Mesenchymal stem cell (in vitro differentiated cells and primary cell): ENCODE measurements around the gene DHRSX.

ENCODE experiments used
- DNase-seq: peaks from one replicate; pipeline ENCODE4 v3.0.0-alpha.2; 2013
- H2AFZ ChIP-seq: one replicate; pipeline ENCODE4 v1.6.1; 2013; ENCODE audit warnings: low read depth, mild to moderate bottlenecking, control low read depth, inconsistent platforms, low read length, moderate library complexity
- H2AK5ac ChIP-seq: 2 replicates; pipeline ENCODE4 v1.6.1; 2013; ENCODE audit warnings: low read length, moderate library complexity, mild to moderate bottlenecking, inconsistent platforms; ENCODE audit not compliant: severe bottlenecking
- H2BK120ac ChIP-seq: one replicate; pipeline ENCODE4 v1.6.1; 2013; ENCODE audit warnings: low read depth, mild to moderate bottlenecking, inconsistent platforms, low read length, moderate library complexity
- H2BK12ac ChIP-seq, 2 experiments: one replicate each; pipeline ENCODE4 v1.6.1; 2013; ENCODE audit warnings: inconsistent platforms in 2 of 2, low read length in 2 of 2, mild to moderate bottlenecking in 2 of 2, moderate library complexity in 2 of 2, control low read depth in 1 of 2
- H2BK15ac ChIP-seq: one replicate; pipeline ENCODE4 v1.6.1; 2013; ENCODE audit warnings: mild to moderate bottlenecking, low read depth, inconsistent platforms; ENCODE audit not compliant: poor library complexity, severe bottlenecking
- H2BK5ac ChIP-seq: 2 replicates; pipeline ENCODE4 v1.6.1; 2013; ENCODE audit warnings: low read depth, mild to moderate bottlenecking, low read length, control low read depth, inconsistent platforms; ENCODE audit not compliant: poor library complexity, severe bottlenecking
- H3K14ac ChIP-seq, 2 experiments: one replicate each; pipeline ENCODE4 v1.6.1; 2013; ENCODE audit warnings: inconsistent platforms in 2 of 2, low read length in 2 of 2, control low read depth in 1 of 2, mild to moderate bottlenecking in 1 of 2, moderate library complexity in 1 of 2
- H3K18ac ChIP-seq, 2 experiments: one replicate each; pipeline ENCODE4 v1.6.1; 2013; ENCODE audit warnings: inconsistent platforms in 2 of 2, low read length in 2 of 2, control low read depth in 1 of 2, low read depth in 1 of 2, mild to moderate bottlenecking in 1 of 2
- H3K23ac ChIP-seq, 2 experiments: one replicate each; pipeline ENCODE4 v1.6.1; 2013; ENCODE audit warnings: inconsistent platforms in 2 of 2, low read length in 2 of 2, mild to moderate bottlenecking in 2 of 2, moderate library complexity in 2 of 2, control low read depth in 1 of 2
- H3K27ac ChIP-seq: 2 replicates; pipeline ENCODE4 v1.5.1; 2013; ENCODE audit warnings: mild to moderate bottlenecking, moderate library complexity, low read length, control low read depth, inconsistent platforms; ENCODE audit not compliant: poor library complexity, severe bottlenecking
- H3K27me3 ChIP-seq, 2 experiments: 2 replicates each; pipeline versions ENCODE4 v1.6.1 to v1.7.0; 2013; ENCODE audit warnings: low read length in 2 of 2, mild to moderate bottlenecking in 2 of 2, moderate library complexity in 2 of 2, control low read depth in 1 of 2, inconsistent platforms in 1 of 2; ENCODE audit not compliant: control insufficient read depth in 1 of 2, insufficient read depth in 1 of 2
- H3K36me3 ChIP-seq, 2 experiments: 2 replicates each; pipeline versions ENCODE4 v1.6.1 to v1.7.0; 2013; ENCODE audit warnings: low read length in 2 of 2, control low read depth in 1 of 2, inconsistent platforms in 1 of 2, low read depth in 1 of 2, mild to moderate bottlenecking in 1 of 2; ENCODE audit not compliant: insufficient read depth in 2 of 2, control insufficient read depth in 1 of 2
- H3K4ac ChIP-seq, 2 experiments: one replicate each; pipeline ENCODE4 v1.6.1; 2013; ENCODE audit warnings: inconsistent platforms in 2 of 2, low read length in 2 of 2, mild to moderate bottlenecking in 2 of 2, moderate library complexity in 2 of 2, control low read depth in 1 of 2, low read depth in 1 of 2
- H3K4me1 ChIP-seq: 2 replicates; pipeline ENCODE4 v1.6.1; 2013; ENCODE audit warnings: low read depth, low read length, control low read depth; ENCODE audit not compliant: control insufficient read depth, insufficient read depth
- H3K4me2 ChIP-seq: 2 replicates; pipeline ENCODE4 v1.6.1; 2013; ENCODE audit warnings: low read length, mild to moderate bottlenecking, inconsistent platforms; ENCODE audit not compliant: poor library complexity, severe bottlenecking
- H3K4me3 ChIP-seq, 2 experiments: 2 replicates each; pipeline versions ENCODE4 v1.5.1 to v1.7.0; 2013; ENCODE audit warnings: low read length in 2 of 2, mild to moderate bottlenecking in 2 of 2, control low read depth in 1 of 2, low read depth in 1 of 2; ENCODE audit not compliant: insufficient read depth in 1 of 2
- H3K79me1 ChIP-seq: replicated peaks from 2 replicates; pipeline ENCODE4 v1.6.1; 2013; ENCODE audit warnings: mild to moderate bottlenecking, control low read depth, low read length, inconsistent platforms; ENCODE audit not compliant: poor library complexity, severe bottlenecking
- H3K9ac ChIP-seq: 2 replicates; pipeline ENCODE4 v1.7.0; 2013; ENCODE audit warnings: mild to moderate bottlenecking, low read length, moderate library complexity
- H3K9me3 ChIP-seq: 2 replicates; pipeline ENCODE4 v1.7.0; 2013; ENCODE audit warnings: mild to moderate bottlenecking, low read length; ENCODE audit not compliant: control insufficient read depth
- H4K8ac ChIP-seq: one replicate; pipeline ENCODE4 v1.6.1; 2013; ENCODE audit warnings: inconsistent platforms, mild to moderate bottlenecking, low read length, moderate library complexity
- H4K91ac ChIP-seq: one replicate; pipeline ENCODE4 v1.6.1; 2013; ENCODE audit warnings: mild to moderate bottlenecking, low read length, inconsistent platforms
- WGBS: methylation state at CpG from one replicate; pipeline ENCODE4 v1.1.7; 2013; ENCODE audit warnings: mixed read lengths; 5-methylcytosine and 5-hydroxymethylcytosine counted together

Gene DHRSX

GRCh38 chrX:2299871-2300270 is 200.9 kb downstream of the DHRSX start:
- H3K14ac ChIP-seq = no peak overlapping the region
- H2BK120ac ChIP-seq = no peak overlapping the region
- H4K91ac ChIP-seq = no peak overlapping the region
- no peak overlapping the region for H2BK12ac ChIP-seq
- H3K4me1 ChIP-seq = no peaks in the 10 kb centered on the region
- no peak overlapping the region for H4K8ac ChIP-seq
- no peak overlapping the region for H2BK15ac ChIP-seq
- no peak overlapping the region for H3K4me2 ChIP-seq
- H2AFZ ChIP-seq = no peak overlapping the region
- DNase-seq = no peak
- H3K4me3 ChIP-seq = no peak overlapping the region
- no peak overlapping the region for H3K18ac ChIP-seq
- H2AK5ac ChIP-seq = no peak overlapping the region
- WGBS = 72% methylated on average over 4 of the region's 4 CpGs
- no peak overlapping the region for H3K27ac ChIP-seq
- no peak overlapping the region for H3K23ac ChIP-seq
- H3K79me1 ChIP-seq = peaks cover 3% of the 10 kb centered on the region
- no peak overlapping the region for H3K4ac ChIP-seq
- no peaks in the 10 kb centered on the region for H3K36me3 ChIP-seq
- no peak overlapping the region for H2BK5ac ChIP-seq
- peaks cover 3% of the 10 kb centered on the region for H3K9me3 ChIP-seq
- no peaks in the 10 kb centered on the region for H3K27me3 ChIP-seq
- no peak overlapping the region for H3K9ac ChIP-seq

- Histone ChIP-seq H3K9ac (no peak overlapping the region), H2BK12ac (no peak overlapping the region), H3K79me1 (no peaks in the 10 kb centered on the region), H2BK5ac (no peak overlapping the region), H2AFZ (no peak overlapping the region), H2AK5ac (no peak overlapping the region), H3K27me3 (peaks cover 0 to 9% of the 10 kb centered on the region in 2 experiments), H3K4me1 (no peaks in the 10 kb centered on the region), H3K4ac (no peak overlapping the region), H3K27ac (no peak overlapping the region), H3K9me3 (peaks cover 15% of the 10 kb centered on the region), H3K4me2 (no peak overlapping the region), H2BK120ac (no peak overlapping the region), H3K14ac (no peak overlapping the region), H2BK15ac (no peak overlapping the region), H3K4me3 (no peak overlapping the region), H3K36me3 (peaks cover 0 to 55% of the 10 kb centered on the region in 2 experiments), H3K18ac (no peak overlapping the region), H3K23ac (no peak overlapping the region), H4K8ac (no peak overlapping the region), H4K91ac (no peak overlapping the region)
- 96% methylated on average over 2 of the region's 2 CpGs for WGBS
- DNase-seq = no peak
Observed at GRCh38 chrX:2286731-2287130, 214.0 kb downstream of the DHRSX start.

GRCh38 chrX:2284601-2285000 is 216.2 kb downstream of the DHRSX start:
- WGBS = 100% methylated on average over 4 of the region's 4 CpGs
- no peak overlapping the region for H2BK12ac ChIP-seq

DNA sequence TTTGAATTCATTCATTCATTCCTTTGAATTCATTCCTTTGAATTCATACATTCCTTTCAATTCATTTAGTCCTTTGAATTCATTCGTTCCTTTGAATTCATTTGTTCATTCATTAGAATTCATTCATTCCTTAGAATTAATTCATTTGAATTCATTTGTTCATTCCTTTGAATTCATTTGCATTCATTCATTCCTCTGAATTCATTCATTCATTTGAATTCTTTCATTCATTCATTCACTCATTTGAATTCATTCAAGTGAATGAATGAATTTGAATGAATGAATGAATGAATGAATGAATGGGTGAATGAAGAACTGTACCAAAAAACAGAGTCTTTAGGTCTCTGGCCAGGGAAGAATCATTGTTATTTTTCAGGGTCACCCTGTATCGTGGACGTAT is 216.6 kb downstream of the DHRSX start:
- peaks cover 15% of the 10 kb centered on the region for H3K9me3 ChIP-seq
- no peak overlapping the region for H3K4ac ChIP-seq

More at GRCh38 chrX:2284601-2285000, 216.2 kb downstream of the DHRSX start:
- no peak overlapping the region for H3K14ac ChIP-seq
- no peak overlapping the region for H4K8ac ChIP-seq
- no peak overlapping the region for H2AFZ ChIP-seq
- no peak overlapping the region for H2BK5ac ChIP-seq
- DNase-seq = no peak
- H3K9me3 ChIP-seq = peaks cover 15% of the 10 kb centered on the region
- no peaks in the 10 kb centered on the region for H3K79me1 ChIP-seq
- H2AK5ac ChIP-seq = no peak overlapping the region
- H3K27me3 ChIP-seq = peaks cover 0 to 9% of the 10 kb centered on the region in 2 experiments
- no peak overlapping the region for H3K27ac ChIP-seq
- no peak overlapping the region for H2BK120ac ChIP-seq
- H3K18ac ChIP-seq = no peak overlapping the region
- no peak overlapping the region for H3K4me2 ChIP-seq
- H3K36me3 ChIP-seq = peaks cover 0 to 36% of the 10 kb centered on the region in 2 experiments
- H3K4me3 ChIP-seq = no peak overlapping the region
- H3K4me1 ChIP-seq = no peaks in the 10 kb centered on the region
- H3K9ac ChIP-seq = no peak overlapping the region
- H3K4ac ChIP-seq = no peak overlapping the region
- H2BK15ac ChIP-seq = no peak overlapping the region
- no peak overlapping the region for H3K23ac ChIP-seq
- no peak overlapping the region for H4K91ac ChIP-seq

More for the DNA sequence above, 216.6 kb downstream of the DHRSX start:
- Histone ChIP-seq H3K27ac (no peak overlapping the region), H2BK120ac (no peak overlapping the region), H2BK15ac (no peak overlapping the region), H4K91ac (no peak overlapping the region), H3K4me2 (no peak overlapping the region), H2AK5ac (no peak overlapping the region), H4K8ac (no peak overlapping the region), H3K9ac (no peak overlapping the region), H3K27me3 (peaks cover 0 to 9% of the 10 kb centered on the region in 2 experiments), H2BK5ac (no peak overlapping the region), H2AFZ (no peak overlapping the region), H3K4me3 (no peak overlapping the region), H2BK12ac (no peak overlapping the region), H3K14ac (no peak overlapping the region), H3K4me1 (no peaks in the 10 kb centered on the region), H3K18ac (no peak overlapping the region), H3K79me1 (no peaks in the 10 kb centered on the region), H3K23ac (no peak overlapping the region), H3K36me3 (peaks cover 0 to 32% of the 10 kb centered on the region in 2 experiments)
- 100% methylated on average over 1 of the region's 3 CpGs for WGBS
- no peak for DNase-seq
